Skeletal muscle satellite cell (primary cell): ENCODE measurements around the gene GSTM3.
"Not testable (repeated sequence)": the region's sequence is repeated elsewhere in the genome, so short reads cannot be mapped to it uniquely, and the experiment has no call there.

Experiments
- H3K27me3 ChIP-seq: 2 replicates; pipeline ENCODE4 v1.7.0; 2013; ENCODE audit warnings: low read length; ENCODE audit not compliant: control insufficient read depth, insufficient read depth
- H3K36me3 ChIP-seq: 2 replicates; pipeline ENCODE4 v1.7.0; 2013; ENCODE audit warnings: mild to moderate bottlenecking, control low read depth, low read length; ENCODE audit not compliant: insufficient read depth
- H3K4me1 ChIP-seq: 2 replicates; pipeline ENCODE4 v1.7.0; 2013; ENCODE audit warnings: low read length; ENCODE audit not compliant: control insufficient read depth, insufficient read depth
- H3K4me2 ChIP-seq: 2 replicates; pipeline ENCODE4 v1.7.0; 2013; ENCODE audit warnings: mild to moderate bottlenecking, low read length
- H3K4me3 ChIP-seq: 2 replicates; pipeline ENCODE4 v1.7.0; 2013; ENCODE audit warnings: low read length
- H3K9ac ChIP-seq: 2 replicates; pipeline ENCODE4 v1.7.0; 2013; ENCODE audit warnings: mild to moderate bottlenecking, low read depth, low read length, moderate library complexity
- H3K9me3 ChIP-seq: replicated peaks from 2 replicates; pipeline ENCODE4 v1.7.0; 2013; ENCODE audit warnings: mild to moderate bottlenecking, control low read depth, low read length

The GSTM3 gene

DNA sequence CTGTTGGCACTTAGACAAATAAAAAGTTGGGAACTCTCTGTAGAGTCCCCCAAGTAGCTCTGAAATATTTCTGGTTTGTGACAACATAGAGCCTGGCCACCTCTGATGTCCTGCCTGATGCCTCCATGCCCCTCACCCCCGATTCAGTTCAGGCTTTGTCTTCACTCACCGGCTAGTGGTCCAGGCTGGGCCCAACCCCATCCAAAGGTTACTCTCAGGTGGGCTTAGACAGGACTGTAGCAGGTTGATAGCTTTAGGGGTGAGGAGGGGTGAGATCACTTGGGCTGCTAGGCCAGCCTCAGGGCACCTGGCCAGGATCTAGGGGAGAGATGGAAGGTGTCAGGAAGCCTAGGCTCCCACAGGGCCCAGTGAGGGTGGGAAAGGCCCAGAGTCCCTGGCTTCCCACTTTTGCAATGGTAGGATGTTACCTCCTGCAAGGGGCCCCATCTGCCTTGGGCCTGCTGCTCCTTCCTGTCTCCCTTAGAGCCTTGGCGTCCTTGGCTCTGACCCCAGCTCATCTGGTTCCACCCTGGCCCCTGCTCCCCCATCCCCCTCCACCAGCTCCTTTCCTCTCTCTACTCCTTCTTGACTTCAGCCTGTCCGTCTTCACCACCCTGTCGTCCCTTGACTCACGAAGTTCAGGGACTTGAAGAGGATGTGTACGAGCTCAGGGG, 16.1 kb upstream of the GSTM3 start:
- Histone ChIP-seq H3K4me3 (no peak overlapping the region), H3K4me2 (no peak overlapping the region)

DNA sequence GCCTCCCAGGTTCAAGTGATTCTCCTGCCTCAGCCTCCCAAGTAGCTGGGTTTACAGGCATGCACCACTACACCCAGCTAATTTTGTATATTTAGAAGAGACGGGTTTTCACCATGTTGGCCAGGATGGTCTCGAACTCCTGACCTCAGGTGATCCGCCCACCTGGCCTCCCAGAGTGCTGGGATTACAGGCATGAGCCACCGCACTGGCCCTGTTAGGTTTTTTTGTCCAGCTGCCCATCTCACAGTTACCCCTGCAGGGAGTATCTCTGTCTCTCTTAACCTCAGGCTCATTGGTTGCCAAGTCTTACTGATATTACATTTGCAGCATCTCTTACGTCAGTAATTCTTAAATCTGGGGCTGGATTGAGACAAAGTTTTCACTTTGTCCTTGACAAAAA, 15.5 kb upstream of the GSTM3 start:
- not testable (repeated sequence) for H3K4me3 ChIP-seq, H3K4me1 ChIP-seq, H3K36me3 ChIP-seq, H3K4me2 ChIP-seq, H3K9ac ChIP-seq, H3K9me3 ChIP-seq
- peaks cover 28% of the 10 kb centered on the region for H3K27me3 ChIP-seq

More for the DNA sequence above, 16.1 kb upstream of the GSTM3 start:
- H3K9me3 ChIP-seq = no peaks in the 10 kb centered on the region
- no peaks in the 10 kb centered on the region for H3K4me1 ChIP-seq
- H3K9ac ChIP-seq = no peak overlapping the region
- H3K27me3 ChIP-seq = peaks cover 22% of the 10 kb centered on the region
- no peaks in the 10 kb centered on the region for H3K36me3 ChIP-seq

DNA sequence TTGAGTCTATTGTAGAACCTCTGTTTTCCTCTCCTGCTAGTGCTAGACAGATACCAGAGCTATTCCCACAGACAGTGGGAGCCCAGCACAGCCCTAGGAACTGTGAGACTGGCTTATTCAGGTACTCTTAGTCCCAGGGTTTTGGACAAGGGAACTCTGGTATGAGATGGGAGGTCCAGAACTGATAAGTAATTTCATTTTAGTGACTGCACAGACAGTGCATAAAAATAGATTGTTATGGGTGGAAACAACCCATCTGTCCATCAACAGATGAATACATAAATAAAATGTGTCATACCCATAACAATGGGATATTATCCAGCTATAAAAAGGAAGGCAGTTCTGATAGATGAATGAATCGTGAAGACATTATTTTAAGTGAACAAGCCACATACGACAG, 13.9 kb upstream of the GSTM3 start:
- no peak overlapping the region for H3K9ac ChIP-seq
- H3K36me3 ChIP-seq = no peaks in the 10 kb centered on the region

DNA sequence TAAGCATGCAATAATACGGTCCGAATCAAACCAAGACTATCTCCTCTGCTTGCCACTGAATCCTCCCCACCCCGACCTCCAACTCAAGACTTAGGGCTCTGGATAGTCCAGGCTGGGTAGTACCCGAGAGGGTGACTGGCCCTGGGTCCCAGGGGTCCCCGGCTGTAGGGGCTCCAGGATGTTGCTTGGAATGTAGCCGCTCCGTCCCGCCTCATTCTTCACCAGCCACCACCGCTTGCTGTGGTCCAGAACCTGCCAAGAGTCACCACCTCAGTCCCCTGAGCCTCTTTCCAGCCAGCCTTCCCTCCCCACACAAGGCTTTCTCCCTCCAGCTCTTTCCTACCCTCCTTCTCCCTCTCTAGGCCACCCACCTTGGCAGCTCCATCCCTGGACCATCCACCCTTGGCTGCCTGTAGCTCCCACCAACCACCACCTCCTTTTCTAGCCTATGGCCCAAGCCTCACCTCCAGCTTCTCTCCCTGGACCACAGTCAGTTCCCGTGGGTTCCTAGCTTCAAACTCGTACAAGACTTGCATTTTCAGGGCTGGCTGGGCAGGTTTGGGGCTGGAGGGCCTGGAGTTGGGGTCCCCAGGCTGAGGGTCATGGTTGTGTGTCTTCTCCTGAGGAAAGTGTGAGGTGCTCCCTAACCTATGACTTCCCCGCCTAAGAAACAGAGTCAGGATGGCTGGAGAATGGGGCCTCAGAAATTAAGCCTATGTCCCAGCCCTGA, 10.9 kb upstream of the GSTM3 start:
- no peak overlapping the region for H3K9ac ChIP-seq
- peaks cover 55% of the 10 kb centered on the region for H3K27me3 ChIP-seq
- no peaks in the 10 kb centered on the region for H3K4me1 ChIP-seq

More for the DNA sequence above, 13.9 kb upstream of the GSTM3 start:
- Histone ChIP-seq H3K4me1 (no peaks in the 10 kb centered on the region), H3K4me3 (no peak overlapping the region), H3K4me2 (no peak overlapping the region), H3K27me3 (peaks cover 44% of the 10 kb centered on the region), H3K9me3 (no peaks in the 10 kb centered on the region)

DNA sequence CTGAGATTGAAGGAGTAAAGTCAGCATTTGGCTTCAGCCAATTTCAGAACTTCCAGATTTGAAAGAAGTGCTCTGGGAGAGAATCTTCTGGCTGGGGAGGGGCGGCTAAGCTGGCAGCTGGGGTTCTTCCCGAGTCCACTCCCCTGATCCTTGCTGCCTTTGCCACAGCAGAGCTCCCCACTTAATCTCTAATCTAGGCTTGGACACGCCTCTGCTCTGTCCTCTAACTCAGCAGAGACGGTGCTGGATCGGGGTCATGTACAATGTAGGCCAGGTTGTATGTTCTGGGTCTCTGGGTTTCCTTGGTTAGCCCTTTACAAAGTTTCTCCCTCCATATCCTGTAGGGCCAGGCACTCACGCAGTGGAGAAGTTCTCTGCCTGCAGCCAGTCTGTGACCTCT, 10.1 kb upstream of the GSTM3 start:
- no peaks in the 10 kb centered on the region for H3K9me3 ChIP-seq
- H3K4me3 ChIP-seq = no peak overlapping the region
- H3K9ac ChIP-seq = no peak overlapping the region
- H3K36me3 ChIP-seq = no peaks in the 10 kb centered on the region
- H3K4me1 ChIP-seq = no peaks in the 10 kb centered on the region
- H3K27me3 ChIP-seq = peaks cover 55% of the 10 kb centered on the region
- H3K4me2 ChIP-seq = no peak overlapping the region

More for the DNA sequence above, 10.9 kb upstream of the GSTM3 start:
- Histone ChIP-seq H3K4me2 (no peak overlapping the region), H3K36me3 (no peaks in the 10 kb centered on the region), H3K4me3 (no peak overlapping the region), H3K9me3 (no peaks in the 10 kb centered on the region)

DNA sequence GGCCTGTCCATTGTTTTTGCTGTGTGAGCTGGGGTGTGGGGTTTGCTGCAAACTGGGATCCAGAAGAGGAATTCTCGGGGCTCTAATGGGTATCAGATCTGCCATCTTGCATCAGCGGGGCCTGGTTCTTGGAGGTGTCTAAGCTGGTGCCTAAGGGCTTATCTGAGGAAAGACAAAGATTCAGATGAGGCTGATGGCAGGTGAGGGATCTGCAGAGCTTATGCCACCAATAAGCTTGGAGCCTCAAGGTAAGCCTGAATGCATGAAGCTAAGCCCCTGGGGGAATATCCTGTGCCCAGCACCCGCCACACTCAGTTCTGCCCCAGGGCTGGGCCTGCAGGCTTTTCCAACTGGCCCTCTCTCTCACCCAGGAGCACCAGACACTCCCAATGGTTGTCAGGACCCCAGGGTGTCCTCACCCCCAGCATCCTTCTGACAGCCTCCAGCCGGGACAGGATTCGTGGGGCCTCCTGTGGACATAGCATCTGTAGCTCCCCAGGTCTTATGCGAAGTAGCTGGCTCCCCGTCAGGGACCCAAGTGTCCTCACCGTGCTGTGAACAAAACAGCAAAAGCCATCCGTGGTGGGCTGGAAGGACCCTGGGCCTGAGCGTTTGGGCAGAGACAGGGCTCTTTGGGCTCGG, 9.5 kb upstream of the GSTM3 start:
- Histone ChIP-seq H3K4me3 (no peak overlapping the region), H3K27me3 (peaks cover 55% of the 10 kb centered on the region), H3K9ac (no peak overlapping the region), H3K4me2 (no peak overlapping the region), H3K9me3 (no peaks in the 10 kb centered on the region), H3K4me1 (no peaks in the 10 kb centered on the region), H3K36me3 (no peaks in the 10 kb centered on the region)

DNA sequence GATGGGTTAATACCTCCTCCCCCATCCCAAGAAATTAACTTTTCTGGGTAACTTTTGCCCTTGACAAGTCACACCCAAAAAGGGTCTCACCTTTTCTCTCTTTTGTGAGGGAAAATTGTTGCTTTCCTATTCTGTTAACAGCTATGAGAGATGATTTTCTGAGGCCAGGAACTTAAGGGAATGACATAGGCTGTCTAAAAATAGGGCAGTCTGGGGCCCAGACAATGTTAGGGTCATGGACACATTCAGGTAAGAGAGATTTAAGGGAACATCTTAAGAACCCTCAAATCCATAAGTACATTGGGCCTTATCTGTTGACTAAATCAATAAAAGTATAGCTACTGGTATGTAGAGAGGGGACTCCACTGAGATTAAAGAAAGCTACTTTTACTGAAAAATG, 8.4 kb upstream of the GSTM3 start:
- Histone ChIP-seq H3K36me3 (no peaks in the 10 kb centered on the region), H3K27me3 (peaks cover 55% of the 10 kb centered on the region), H3K9ac (no peak overlapping the region), H3K9me3 (no peaks in the 10 kb centered on the region), H3K4me1 (no peaks in the 10 kb centered on the region), H3K4me2 (no peak overlapping the region), H3K4me3 (no peak overlapping the region)

DNA sequence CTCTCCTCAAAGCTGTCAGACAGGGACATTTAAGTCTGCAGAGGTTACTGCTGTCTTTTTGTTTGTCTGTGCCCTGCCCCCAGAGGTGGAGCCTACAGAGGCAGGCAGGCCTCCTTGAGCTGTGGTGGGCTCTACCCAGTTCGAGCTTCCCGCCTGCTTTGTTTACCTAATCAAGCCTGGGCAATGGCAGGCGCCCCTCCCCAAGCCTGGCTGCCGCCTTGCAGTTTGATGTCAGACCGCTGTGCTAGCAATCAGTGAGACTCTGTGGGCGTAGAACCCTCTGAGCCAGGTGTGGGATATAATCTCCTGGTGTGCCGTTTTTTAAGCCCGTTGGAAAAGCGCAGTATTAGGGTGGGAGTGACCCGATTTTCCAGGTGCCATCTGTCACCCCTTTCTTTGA, 7.5 kb upstream of the GSTM3 start:
- not testable (repeated sequence) for H3K36me3 ChIP-seq, H3K4me2 ChIP-seq, H3K4me1 ChIP-seq, H3K4me3 ChIP-seq, H3K9me3 ChIP-seq, H3K9ac ChIP-seq
- peaks cover 46% of the 10 kb centered on the region for H3K27me3 ChIP-seq

DNA sequence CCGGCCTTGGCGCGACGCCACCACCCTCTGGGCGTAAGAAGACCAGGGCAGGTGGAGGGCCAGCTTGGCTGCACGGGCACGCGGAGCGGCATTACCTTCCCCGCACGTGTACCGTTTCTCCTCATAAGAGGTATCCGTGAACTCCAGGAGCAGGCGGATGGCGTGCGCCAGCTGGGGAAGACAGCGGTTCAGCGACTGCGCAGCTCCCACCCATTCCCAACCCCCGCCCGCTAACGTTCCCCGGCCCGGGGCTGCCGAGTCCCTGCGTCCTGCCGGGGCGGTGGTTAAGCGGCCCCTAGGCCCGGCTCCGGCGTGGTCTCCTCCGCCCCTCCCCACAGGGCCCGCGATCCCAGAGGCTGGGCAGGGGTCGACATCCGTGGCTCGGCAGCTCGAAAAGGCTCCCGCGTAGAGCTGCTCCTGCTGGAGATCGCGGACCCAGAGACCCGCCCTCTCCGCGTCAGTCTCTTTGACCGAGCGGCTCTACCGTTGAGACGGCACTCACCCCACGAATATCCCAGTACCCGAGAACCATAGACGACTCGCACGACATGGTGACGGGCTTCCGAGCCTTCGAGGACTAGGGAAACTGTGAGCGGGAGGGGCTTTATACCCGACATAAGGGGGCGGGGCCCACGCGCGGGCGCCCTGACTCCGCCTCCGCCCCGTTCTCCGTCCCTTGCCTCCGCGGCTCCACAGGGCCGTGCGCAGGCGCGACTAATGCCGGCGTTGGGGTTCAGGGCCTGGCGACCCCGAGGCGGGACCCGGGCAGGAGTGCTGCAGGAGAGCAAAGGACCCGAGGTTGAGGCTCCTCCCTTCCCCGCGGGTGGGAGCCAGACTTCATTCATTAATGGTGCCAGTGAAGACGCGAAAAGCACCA, 862 bp downstream of the GSTM3 start:
- peak overlapping the region; percentile 76 for H3K4me3 ChIP-seq
- peaks cover 27% of the 10 kb centered on the region for H3K27me3 ChIP-seq
- H3K9me3 ChIP-seq = no peaks in the 10 kb centered on the region
- H3K4me1 ChIP-seq = peaks cover 10% of the 10 kb centered on the region
- peak overlapping the region; percentile 62 for H3K9ac ChIP-seq
- peak overlapping the region; percentile 93 for H3K4me2 ChIP-seq
- no peaks in the 10 kb centered on the region for H3K36me3 ChIP-seq

DNA sequence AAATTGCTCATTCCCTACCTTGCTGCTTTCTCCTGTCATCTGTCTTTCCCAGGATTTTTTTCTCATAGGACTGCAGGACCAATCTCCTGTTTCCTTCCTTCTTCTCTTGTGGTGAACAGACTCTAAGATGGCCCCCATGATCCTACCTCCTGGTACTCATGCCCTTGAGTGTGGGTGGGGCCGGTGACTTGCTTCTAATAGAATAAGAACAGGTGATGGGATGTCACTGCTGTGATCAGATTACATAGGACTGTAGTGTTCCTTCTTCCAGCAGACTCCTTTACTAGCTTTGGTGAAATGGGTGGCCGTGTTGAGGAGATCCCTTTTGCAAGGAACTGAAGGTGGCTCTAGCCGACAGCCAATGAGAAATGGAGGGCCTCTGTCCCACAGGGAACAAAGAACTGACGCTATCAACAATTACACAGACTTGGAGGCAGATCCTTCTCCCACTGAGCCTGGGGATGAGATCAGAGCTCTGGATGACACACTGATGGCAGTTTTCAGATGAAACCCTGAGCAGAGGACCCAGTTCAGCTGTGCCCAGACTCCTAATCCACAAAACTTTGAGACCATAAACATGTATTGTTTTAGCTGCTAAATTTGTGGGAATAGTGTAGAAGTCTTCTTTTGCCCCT, 7.5 kb downstream of the GSTM3 start:
- Histone ChIP-seq H3K9ac (no peak overlapping the region), H3K36me3 (no peaks in the 10 kb centered on the region)

More for the DNA sequence above, 7.5 kb downstream of the GSTM3 start:
- Histone ChIP-seq H3K4me2 (no peak overlapping the region), H3K4me3 (no peak overlapping the region), H3K4me1 (no peaks in the 10 kb centered on the region), H3K9me3 (no peaks in the 10 kb centered on the region), H3K27me3 (peaks cover 34% of the 10 kb centered on the region)
